DOHH2 (cell line): ENCODE measurements around the gene PROM2.

Experiments used
- EZH2phosphoT487 ChIP-seq: fragments of 200-600 bp; sonication (generic); IDR thresholded peaks from 2 replicates; pipeline ENCODE4 v1.6.1; 2017; ENCODE audit warnings: borderline replicate concordance, mild to moderate bottlenecking, antibody characterized with exemption, low read length, moderate library complexity, mixed read lengths
- TF ChIP-seq, protein P1 (sequence below): fragments of 200-600 bp; sonication (generic); IDR thresholded peaks from one replicate; pipeline ENCODE4 v1.5.1; 2014; ENCODE audit warnings: antibody characterized with exemption, mild to moderate bottlenecking, low read depth, low read length; ENCODE audit not compliant: poor library complexity, severe bottlenecking

DNA sequence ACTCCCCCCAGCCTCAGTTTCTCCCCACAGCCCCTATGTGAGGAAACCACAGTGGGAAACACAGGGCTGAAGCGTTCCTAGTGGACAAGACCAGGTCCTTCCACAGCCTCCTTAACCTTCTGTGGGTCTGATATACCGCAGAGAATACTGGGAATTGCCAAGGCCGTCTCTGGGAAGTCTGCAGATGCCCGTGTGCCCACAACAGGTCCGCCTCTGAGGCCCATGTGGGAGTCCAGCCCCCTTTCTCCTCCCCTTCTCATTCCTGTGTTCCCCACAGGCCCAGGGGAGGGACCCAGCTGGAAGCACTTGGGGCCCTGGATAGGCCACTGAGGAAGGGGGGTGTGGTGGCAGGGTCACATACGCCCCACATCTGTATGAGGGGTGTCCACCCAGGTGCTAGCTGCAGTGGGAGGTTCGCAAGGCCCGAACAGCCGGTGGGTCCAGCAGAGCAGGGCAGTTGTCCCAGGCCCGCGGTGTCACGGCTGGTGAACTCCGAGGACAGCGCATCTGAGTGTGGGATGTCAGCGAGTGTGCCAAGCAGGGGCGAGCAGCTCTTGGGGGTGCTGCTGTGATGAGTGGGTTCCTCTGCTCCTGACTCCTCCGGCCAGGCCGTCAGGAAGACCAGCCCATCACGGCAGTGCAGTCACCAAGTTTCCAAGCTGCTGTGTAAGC is 20.5 kb downstream of the PROM2 start:
- TF ChIP-seq, protein P1, sequence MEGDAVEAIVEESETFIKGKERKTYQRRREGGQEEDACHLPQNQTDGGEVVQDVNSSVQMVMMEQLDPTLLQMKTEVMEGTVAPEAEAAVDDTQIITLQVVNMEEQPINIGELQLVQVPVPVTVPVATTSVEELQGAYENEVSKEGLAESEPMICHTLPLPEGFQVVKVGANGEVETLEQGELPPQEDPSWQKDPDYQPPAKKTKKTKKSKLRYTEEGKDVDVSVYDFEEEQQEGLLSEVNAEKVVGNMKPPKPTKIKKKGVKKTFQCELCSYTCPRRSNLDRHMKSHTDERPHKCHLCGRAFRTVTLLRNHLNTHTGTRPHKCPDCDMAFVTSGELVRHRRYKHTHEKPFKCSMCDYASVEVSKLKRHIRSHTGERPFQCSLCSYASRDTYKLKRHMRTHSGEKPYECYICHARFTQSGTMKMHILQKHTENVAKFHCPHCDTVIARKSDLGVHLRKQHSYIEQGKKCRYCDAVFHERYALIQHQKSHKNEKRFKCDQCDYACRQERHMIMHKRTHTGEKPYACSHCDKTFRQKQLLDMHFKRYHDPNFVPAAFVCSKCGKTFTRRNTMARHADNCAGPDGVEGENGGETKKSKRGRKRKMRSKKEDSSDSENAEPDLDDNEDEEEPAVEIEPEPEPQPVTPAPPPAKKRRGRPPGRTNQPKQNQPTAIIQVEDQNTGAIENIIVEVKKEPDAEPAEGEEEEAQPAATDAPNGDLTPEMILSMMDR: no peak
- TF ChIP-seq EZH2phosphoT487: no peak
